Measurements from ENCODE around the gene NES.

The NES gene

DNA sequence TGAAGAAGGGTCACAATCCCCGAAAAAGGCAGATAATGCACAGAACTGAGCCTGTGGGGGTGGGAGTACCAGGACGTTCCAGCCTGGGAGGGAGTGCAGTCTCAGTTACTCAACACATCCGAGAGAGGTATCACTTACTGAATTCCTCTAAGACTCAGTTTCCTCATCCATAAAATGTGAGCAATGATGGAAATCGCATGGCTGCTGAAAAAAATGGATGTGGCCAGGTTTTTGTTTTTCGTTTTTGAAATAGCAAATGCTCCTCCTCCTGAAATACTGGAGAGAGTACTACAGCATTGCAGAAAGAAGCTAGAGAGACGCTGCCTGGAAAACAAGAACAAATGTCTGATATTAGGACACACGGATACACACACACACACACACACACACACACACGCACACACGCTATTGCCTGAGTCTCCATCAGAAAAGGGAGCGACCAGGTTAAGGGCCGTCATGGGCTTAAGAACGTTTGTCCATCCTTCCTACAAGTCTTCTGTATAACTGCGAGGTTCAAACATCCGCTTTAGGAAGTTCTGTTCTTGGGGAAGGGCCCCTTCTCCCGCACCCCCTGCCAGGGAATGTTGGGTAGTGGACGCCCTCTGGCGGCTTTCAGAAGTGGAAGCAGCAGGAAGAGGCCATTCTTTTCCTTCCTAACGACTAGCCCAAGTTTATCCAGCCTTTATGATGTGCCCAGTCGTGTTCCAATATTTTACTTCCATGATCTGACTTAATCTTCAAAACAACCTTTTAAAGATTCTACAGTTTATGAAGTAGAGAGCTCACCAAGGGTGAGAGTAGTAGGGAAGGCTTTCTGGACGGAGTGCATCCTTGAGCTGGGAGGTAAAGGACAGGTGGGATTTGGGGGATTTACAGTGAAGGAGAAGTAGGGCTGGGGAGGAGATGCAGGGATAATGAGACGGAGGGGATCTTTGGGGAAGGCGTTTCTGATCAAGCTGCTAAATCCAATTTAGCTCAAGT, 699 bp upstream of the NES start:
- peak; percentile 93 for DNase-seq

- DNase-seq, result no peak
These were observed 940 bp downstream of the NES start for GRCh38 chr1:156676114-156676819.

DNA sequence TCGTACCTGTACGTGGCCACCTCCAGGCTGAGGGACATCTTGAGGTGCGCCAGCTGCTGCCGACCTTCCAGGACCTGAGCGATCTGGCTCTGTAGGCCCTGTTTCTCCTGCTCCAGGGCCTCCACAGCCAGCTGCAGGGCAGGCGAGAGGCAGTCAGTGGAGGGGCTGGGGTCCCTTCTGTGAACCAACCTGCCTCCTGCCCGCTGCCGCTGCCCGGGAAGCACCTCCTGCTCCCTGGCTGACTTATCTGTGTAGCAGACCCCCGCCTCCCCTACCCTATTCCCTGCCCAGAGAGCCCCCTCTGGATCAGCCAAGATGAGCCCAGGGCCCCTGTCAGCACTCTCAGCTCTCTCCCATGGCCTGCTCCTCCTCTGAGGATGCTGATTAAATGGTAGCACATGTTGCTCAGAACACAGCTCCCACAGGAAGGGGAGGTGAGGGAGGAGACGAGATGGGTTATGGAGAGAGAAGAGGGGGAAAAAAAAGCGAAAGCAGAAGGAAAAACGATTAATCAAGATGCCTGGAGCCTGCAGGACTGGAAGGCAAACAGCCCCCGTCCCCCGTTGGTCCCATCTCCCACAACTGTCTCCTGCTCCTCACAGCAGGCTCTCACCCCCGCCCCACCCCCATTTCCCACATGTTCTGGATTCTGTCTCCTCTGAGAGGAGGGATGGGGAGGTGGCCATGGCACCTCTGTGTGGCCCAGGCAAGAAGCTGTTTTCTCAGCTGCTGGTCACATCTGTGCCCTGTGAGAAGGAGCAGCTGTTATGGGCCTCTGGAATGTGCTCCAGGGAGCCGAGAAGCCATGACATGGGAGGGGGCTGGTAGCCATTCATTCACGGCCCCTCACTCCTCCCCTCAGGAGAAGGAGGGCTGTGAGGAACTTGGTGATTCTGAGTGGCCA, 1.7 kb downstream of the NES start:
- DNase-seq, result peak; percentile 56

DNA sequence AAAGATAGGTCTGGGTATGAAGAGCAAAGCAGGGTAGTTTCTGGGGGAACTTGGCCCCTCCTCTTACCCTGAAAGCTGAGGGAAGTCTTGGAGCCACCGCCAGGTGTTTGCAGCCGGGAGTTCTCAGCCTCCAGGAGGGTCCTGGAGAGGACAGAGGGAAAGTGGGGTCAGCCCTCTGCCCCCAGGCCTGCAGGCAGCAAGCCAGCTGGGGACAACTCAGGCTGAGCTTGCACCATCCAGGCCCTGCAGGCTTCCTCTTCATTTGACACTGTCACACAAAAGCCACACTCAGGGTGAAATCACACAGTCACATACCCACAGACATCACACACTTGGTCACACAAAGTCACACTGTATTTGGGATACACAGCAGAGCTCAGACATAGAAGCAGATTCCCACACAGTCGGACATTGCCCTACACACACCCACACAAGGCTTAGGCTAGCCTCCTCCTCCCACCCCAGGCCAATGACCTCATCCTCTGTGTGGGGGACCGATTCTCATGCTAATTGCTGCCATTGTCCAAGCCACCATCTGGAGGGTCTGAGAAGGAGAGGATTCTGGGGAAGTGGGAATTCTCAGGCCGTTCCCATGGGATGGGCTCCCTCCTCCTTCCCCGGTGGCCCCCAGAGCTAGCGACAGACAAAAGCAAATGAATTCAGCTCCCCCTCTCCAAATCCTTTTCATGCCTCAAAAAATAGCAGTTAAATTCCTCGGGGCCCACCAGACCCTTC, 3.7 kb downstream of the NES start:
- no peak for DNase-seq

GRCh38 chr1:156671804-156672203, 5.4 kb downstream of the NES start:
- no peak for DNase-seq

DNA sequence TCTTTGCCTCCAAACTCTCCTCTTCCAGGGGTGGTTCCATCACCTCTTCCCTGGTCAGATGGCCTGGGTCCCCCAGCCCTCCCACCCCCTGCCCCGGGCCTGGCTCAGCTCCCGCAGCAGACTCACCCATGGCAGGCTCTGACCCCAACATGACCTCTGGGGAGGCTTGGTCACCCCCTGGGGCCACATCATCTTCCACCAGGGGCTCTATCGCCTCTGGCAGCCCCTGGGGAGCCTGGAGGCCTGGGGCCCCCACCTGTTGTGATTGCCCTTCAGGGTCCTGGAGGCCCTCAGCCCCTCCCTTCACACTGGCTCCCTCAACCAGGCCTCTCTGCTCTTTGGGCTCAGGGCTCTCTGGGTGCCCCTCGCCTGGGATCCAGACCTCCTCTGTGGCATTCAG, 6.4 kb downstream of the NES start:
- no peak for DNase-seq

GRCh38 chr1:156670359-156670758, 6.8 kb downstream of the NES start:
- DNase-seq, result no peak

- no peak for DNase-seq
These were observed 7.4 kb downstream of the NES start for GRCh38 chr1:156669794-156670193.

- DNase-seq, result no peak
These were observed 8.2 kb downstream of the NES start for GRCh38 chr1:156668801-156669637.

- no peak for DNase-seq
These were observed 9.1 kb downstream of the NES start for GRCh38 chr1:156667968-156668709.

GRCh38 chr1:156667610-156667967, 9.6 kb downstream of the NES start:
- no peak for DNase-seq

DNA sequence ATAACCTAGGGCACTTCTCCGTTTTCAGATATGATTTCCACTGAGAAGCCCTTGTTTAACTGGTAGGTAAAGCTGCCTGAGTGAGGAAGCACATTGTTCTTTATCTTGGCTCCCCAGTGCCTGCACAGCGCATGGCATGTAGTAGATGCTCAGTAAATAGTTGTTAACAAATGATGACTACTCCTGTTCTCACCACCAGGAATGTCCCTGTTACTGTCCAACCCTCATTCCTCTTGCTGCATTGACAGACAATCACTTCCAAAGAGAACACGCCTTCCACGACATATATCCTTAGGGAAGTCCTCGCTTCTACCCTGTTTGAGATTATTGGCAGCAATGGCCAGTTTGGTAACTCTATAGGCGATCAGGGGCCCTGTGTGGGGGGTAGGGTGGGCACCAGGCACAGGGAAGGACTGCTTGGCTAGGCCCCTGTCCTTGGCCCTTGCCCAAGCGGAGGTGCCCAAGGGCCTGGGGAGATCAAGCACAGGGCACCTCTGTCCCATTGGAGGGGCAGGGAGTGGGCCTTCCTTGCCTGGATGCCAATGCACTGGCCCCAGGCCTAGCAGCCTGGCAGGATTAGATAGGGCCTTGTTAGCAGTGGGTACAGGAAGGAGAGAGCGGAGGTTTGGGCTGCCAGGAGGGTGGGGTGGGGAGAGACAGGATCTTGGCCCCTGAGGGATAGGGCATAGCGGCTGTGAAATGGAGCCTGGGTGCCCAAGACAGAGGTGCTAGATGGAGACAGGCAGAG, 10.2 kb downstream of the NES start:
- DNase-seq, result no peak

DNA sequence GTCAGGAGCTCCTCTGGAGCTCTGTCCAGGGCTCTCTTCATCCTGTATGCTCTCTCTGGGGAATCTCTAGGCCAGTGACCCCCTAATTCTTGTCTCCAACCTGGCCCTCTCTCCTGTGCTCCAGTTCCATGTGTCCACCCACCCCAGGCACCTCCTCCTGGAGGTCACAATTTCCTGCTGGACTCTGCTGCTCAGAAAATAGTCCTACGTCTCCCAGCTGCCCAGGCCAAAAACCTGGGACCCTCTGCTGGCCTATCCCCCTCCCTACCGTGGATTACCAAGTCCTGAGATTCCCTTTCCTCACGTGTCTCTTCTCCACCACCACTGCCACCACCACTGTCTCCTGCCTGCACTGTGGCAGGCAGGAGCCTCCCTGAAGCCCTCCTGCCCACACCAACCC, 11.7 kb downstream of the NES start:
- DNase-seq, result no peak

DNA sequence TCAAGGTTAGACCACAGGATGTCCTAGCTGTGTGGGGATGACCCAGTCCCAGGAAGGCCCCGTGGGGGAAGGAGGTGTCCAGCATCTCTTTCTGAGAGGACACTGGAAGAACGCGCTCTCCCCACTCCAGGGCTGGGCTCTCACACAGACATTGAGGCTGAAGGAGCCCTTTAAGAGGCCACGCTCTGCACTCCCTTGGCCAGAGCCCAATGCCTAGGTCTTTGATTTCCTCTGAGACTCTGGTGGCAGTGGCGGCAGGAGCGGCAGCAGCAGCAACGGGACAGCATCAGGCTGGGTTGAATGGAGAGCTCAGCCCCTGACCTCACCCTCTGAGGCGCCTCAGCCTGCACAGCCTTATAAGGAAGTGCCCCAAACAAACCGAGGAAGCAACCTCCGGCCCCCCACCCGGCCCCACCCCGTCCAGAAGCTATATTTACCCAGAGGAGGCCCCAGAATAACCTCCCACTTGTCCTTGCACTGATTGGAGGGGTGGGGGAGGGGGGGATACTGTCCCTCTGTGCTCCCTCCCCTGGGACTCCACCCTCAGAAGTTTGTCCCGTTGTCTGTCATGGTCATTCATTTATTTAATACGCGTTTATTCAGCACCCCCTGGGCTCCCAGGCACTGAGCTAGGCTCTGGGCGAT, 12.3 kb downstream of the NES start:
- no peak for DNase-seq

DNA sequence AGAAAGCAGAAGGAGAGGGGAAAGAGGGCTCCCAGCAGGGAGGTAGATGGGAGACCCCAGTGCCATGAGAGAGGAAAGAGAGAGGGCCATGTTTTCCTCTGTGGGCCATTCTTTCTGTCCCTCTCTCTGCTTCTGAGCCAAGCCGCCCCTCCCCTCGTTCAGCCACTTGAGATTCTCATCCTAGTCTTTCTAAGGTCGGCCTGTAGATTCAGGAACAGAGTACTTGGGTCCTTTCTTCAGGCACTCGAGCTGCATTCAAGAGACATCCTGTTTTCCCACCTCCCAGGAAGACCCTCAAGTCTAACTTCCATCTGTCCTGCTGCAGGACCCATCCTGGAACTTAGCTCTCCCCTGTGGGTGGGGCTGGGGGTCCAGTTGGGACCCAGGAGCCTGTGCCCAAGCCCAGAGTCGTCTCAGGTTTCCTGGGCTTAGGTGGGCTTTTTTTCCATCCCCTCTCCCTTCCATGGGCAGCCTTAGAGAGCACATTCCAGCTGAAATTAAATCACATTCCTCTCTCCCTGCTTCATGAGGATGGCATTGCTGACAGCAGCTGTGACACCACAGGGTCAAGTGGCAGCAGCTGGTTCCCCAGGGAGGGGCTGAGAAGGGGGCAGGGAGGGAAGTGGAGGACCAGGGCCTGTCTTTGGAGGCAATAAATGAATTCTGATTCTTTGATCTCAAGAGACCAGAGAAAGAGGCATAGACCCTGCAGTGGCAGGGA, 13.0 kb downstream of the NES start:
- DNase-seq, result no peak

- no peak for DNase-seq
These were observed 14.0 kb downstream of the NES start for GRCh38 chr1:156663178-156663577.

DNA sequence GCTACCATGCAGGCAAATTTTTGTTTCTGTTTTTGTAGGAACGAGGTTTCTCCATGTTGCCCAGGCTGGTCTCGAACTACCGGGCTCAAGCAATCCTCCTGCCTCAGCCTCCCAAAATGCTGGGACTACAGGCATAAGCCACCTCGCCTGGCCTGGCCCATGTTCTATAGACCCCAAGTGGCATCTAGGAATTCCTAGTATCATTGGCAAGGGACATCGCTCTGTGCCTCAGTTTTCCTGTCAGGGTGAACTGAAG, 14.5 kb downstream of the NES start:
- no peak for DNase-seq

DNA sequence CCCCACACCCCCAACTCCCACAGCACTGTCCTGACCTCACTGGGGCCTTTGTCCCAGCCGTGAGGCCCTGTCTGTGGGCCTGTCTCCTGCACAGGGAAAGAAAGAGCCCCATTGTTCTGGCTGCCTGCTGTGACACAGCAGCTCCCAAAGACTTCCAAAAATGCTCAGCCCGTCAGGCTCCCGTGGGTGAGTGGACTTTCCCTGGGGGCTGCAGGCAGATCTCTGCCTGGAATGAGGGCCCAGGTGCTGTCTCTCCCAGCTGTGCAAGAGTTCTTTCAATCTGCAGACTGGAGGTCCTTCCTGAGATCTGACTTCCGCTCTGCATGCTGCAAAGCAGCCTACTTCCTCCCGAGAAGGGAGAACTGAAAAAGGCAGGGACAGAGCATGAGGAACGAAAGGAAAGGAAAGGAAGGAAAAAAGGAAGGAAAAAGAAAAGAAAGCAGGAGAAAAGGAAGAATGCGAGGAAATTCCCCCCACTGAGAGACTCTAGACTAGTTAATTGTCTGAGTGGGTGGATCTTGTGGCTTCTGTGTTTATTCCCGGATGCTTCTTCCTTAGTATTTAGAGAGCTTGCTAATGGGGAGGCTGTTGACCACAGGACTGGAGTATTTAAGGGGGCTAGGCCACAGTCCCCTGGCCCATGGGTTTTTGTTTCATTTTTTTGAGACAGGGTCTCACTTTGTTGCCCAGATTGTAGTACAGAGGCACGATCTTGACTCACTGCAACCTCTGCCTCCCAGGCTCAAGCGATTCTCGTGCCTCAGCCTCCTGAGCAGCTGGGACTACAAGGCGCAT, 15.0 kb downstream of the NES start:
- DNase-seq, result no peak

All from NCI-H1694 treated with DMSO at 0.1 percent for 48 hours (cell line).